Psoas muscle (tissue), 8 donors: ENCODE data around the gene GALM. TPM values are rescaled to one million over a fixed set of nuclear protein-coding genes. Genes with fewer than 3 reads are reported as not detected.
"Not testable (repeated sequence)": the region's sequence is repeated elsewhere in the genome, so short reads cannot be mapped to it uniquely, and the experiment has no call there.

ENCODE experiments used
- ATAC-seq, 4 donors: fragments of 200-7000 bp; cut with Tn5 transposase; one replicate each; pipeline ENCODE4 v1.9.1; 2020; ENCODE audit warnings: moderate library complexity in 3 of 4, mild to moderate bottlenecking in 2 of 4
- DNase-seq, 2 donors: peaks; one replicate each; pipeline ENCODE4 v3.0.0-alpha.2; 2020
- H3K27ac ChIP-seq: fragments of 200-600 bp; one replicate; pipeline ENCODE4 v1.8.0; 2022
- H3K27me3 ChIP-seq, 3 donors: fragments of 200-600 bp in 1 of 3; one replicate each; pipeline versions ENCODE4 v1.6.1 to v1.8.0; 2013 to 2022; ENCODE audit warnings: low read length in 2 of 3, mild to moderate bottlenecking in 2 of 3, moderate library complexity in 1 of 3; ENCODE audit not compliant: insufficient read depth in 3 of 3
- H3K36me3 ChIP-seq, 2 donors: fragments of 200-600 bp in 1 of 2; one replicate each; pipeline versions ENCODE4 v1.6.1 to v1.8.0; 2013 to 2022; ENCODE audit warnings: low read depth in 1 of 2, mild to moderate bottlenecking in 1 of 2, moderate library complexity in 1 of 2; ENCODE audit not compliant: insufficient read depth in 1 of 2
- H3K4me1 ChIP-seq: fragments of 200-600 bp; one replicate; pipeline ENCODE4 v1.8.0; 2022
- H3K4me3 ChIP-seq: fragments of 200-600 bp; one replicate; pipeline ENCODE4 v1.8.0; 2022; ENCODE audit warnings: mild to moderate bottlenecking
- H3K9me3 ChIP-seq: fragments of 200-600 bp; one replicate; pipeline ENCODE4 v1.8.0; 2022
- CTCF ChIP-seq: fragments of 200-600 bp; IDR thresholded peaks from one replicate; pipeline ENCODE4 v1.8.0; 2022; ENCODE audit warnings: antibody characterized with exemption
- WGBS, 3 donors: extraction: QIAGEN DNeasy Blood & Tissue Kit; methylation state at CpG; one replicate each; pipeline versions ENCODE4 v1.1.6 to v1.1.7; 2013; 5-methylcytosine and 5-hydroxymethylcytosine counted together
- intact Hi-C, 2 donors: fragments of 100-400 bp; cut with DNase I; formaldehyde crosslinking; loops; one replicate each; pipeline versions ENCODE4 v1.11.0 to v1.14.2; 2022
- polyA plus RNA-seq, 3 donors: library from polyadenylated mRNA; stranded (reverse); fragments of 200-250 nt; gene quantifications; one replicate each; pipeline ENCODE4 v1.2.3, GENCODE V29; 2013
- total RNA-seq, 4 donors: library from RNA; stranded (reverse); fragmentation: NEBNext Ultra II Directional in 2 of 4; extraction: Animal tissue kit (Norgen Biotek cat#: 25700) in 2 of 4; gene quantifications; one replicate each; pipeline versions ENCODE4 v1.2.1 to v1.2.4, GENCODE V29; 2021 to 2023
- donor health status: healthy with polysubstance abuse.
- donor health status: DM: no; HTN: no; CAD: no; lungs with moderate emphysema.
- donor health status: Bipolar disorder and iron deficiency.
- donor health status: healthy.
- donor health status: DM: yes; HTN: yes; CAD: no.
- donor health status: DM: no; HTN: no; CAD: no.
- donor health status: DM: no; HTN: no; CAD: no.
- donor health status: DM: yes; HTN: yes; CAD: no.

The GALM gene
- total and polyA plus RNA-seq, 7 donors, result 2.0 to 16.1 (median 5.4) TPM

DNA sequence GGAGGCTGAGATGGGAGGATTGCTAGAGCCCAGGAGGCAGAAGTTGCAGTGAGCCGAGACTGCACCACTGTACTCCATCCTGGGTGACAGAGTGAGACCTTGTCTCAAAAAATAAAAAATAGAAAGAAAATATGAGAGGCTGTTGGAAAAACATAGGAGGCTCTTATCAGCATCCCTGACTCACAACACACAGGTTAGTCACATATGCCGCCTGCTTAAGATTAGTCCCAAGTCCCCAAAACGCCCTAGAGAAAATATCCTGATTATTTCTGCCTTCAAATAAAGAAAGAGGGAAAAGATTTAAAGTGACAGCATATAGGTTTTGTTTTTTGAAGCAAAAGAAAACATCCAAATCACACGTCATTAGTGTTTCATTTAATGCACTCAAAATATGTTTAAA lies 29.8 kb upstream of the GALM start:
- intact Hi-C loops, result no loop called here
- no peak for ATAC-seq
- no peak for DNase-seq
- H3K4me3 ChIP-seq, result no peak overlapping the region
- no peaks in the 10 kb centered on the region for H3K9me3 ChIP-seq
- no peak overlapping the region for H3K27ac ChIP-seq
- H3K27me3 ChIP-seq, result peaks cover 0 to 1% (median 0%) of the 10 kb centered on the region in 3 donors
- no peaks in the 10 kb centered on the region for H3K4me1 ChIP-seq
- H3K36me3 ChIP-seq, result no peaks in the 10 kb centered on the region
- WGBS, 3 donors, result 82 to 88% (median 87%) methylated on average over 4 of the region's 4 CpGs
- TF ChIP-seq CTCF, result no peak

DNA sequence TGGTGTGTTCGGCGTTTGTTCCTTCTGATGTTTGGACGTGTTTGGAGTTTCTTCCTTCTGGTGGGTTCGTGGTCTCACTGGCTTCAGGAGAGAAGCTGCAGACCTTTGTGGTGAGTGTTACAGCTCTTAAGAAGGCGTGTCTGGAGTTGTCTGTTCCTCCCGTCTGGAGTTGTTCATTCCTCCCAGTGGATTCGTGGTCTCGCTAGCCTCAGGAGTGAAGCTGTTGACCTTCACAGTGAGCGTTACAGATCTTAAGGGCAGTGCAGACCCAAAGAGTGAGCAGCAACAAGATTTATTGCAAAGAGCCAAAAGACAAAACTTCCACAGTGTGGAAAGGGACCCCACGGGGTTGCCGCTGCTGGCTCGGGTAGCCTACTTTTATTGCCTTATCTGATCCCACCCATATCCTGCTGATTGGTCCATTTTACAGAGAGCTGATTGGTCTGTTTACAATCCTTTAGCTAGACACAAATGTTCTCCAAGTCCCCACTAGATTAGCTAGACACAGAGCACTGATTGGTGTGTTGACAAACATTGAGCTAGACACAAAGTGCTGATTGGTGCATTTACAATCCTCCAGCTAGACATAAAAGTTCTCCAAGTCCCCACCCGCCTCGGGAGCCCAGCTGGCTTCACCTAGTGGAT lies 23.4 kb upstream of the GALM start:
- WGBS, 3 donors, result 79 to 82% (median 80%) methylated on average over 14 of the region's 14 CpGs
- intact Hi-C loops, H3K4me3 ChIP-seq, H3K4me1 ChIP-seq, H3K9me3 ChIP-seq, H3K27ac ChIP-seq, ATAC-seq, DNase-seq, H3K36me3 ChIP-seq, H3K27me3 ChIP-seq: not testable (repeated sequence)

- TF ChIP-seq CTCF, result no peak
- no peak overlapping the region for H3K4me3 ChIP-seq
- no peaks in the 10 kb centered on the region for H3K4me1 ChIP-seq
- H3K27ac ChIP-seq, result no peak overlapping the region
- no peaks in the 10 kb centered on the region for H3K9me3 ChIP-seq
- intact Hi-C loops, result no loop called here
- peaks cover 0 to 2% (median 0%) of the 10 kb centered on the region in 3 donors for H3K27me3 ChIP-seq
- 96 to 97% (median 97%) methylated on average over 40 to 45 of the region's 45 CpGs for WGBS, 3 donors
- ATAC-seq (no peak), DNase-seq (no peak)
- H3K36me3 ChIP-seq, result no peaks in the 10 kb centered on the region
Observed at GRCh38 chr2:38643021-38643671, 22.8 kb upstream of the GALM start.

- intact Hi-C loops, ATAC-seq, H3K9me3 ChIP-seq, H3K27me3 ChIP-seq, DNase-seq, H3K36me3 ChIP-seq, H3K27ac ChIP-seq, H3K4me3 ChIP-seq, H3K4me1 ChIP-seq: not testable (repeated sequence)
- WGBS, 3 donors, result 87 to 90% (median 87%) methylated on average over 14 to 16 of the region's 16 CpGs
Observed at GRCh38 chr2:38643683-38644511, 22.0 kb upstream of the GALM start.

DNA sequence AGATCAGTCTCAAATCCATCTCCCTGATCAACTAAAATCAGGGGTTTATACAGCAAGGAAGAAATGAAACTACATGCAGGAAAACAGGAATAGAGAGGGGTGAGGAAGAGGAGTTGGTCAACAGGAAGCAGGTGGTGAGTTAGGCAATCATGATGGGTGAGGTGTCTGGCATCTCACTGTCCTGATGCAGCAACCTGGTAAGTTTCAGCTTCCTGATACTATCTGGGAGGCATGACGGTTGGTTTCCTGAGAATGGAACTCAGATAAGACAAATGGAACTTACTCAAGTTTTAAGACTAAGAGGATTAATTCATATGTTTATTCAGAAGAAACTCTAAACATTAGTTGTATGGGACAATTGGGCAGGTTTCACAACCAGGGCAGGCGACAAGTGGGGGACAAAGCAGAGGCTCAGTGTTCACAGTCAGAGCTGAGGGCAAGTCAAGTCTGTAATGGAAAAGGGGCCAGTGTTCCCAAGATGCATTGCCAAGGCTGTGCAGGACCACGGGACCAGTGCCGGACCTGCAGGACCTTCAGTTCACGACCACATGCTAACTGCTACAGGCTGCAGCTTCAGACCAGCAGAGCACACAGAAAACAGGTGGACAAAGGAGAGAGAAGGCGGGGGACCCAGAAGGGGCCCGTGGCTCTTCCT lies 17.7 kb upstream of the GALM start:
- H3K27ac ChIP-seq, result no peak overlapping the region
- H3K4me3 ChIP-seq, result no peak overlapping the region
- no peaks in the 10 kb centered on the region for H3K36me3 ChIP-seq
- 80 to 87% (median 81%) methylated on average over 7 of the region's 7 CpGs for WGBS, 3 donors
- intact Hi-C loops, result no loop called here
- no peaks in the 10 kb centered on the region for H3K9me3 ChIP-seq
- no peaks in the 10 kb centered on the region for H3K27me3 ChIP-seq
- no peaks in the 10 kb centered on the region for H3K4me1 ChIP-seq
- TF ChIP-seq CTCF, result no peak
- ATAC-seq (no peak), DNase-seq (no peak)
